NCI-H2171 (cell line): Measurements from ENCODE around the gene ZNF626.
"Not testable (repeated sequence)": the region's sequence is repeated elsewhere in the genome, so short reads cannot be mapped to it uniquely, and the experiment has no call there.

Experiments used
- DNase-seq: peaks from one replicate; lab custom pipeline; 2025; lab: John Stamatoyannopoulos, UW

ZNF626 gene

DNA sequence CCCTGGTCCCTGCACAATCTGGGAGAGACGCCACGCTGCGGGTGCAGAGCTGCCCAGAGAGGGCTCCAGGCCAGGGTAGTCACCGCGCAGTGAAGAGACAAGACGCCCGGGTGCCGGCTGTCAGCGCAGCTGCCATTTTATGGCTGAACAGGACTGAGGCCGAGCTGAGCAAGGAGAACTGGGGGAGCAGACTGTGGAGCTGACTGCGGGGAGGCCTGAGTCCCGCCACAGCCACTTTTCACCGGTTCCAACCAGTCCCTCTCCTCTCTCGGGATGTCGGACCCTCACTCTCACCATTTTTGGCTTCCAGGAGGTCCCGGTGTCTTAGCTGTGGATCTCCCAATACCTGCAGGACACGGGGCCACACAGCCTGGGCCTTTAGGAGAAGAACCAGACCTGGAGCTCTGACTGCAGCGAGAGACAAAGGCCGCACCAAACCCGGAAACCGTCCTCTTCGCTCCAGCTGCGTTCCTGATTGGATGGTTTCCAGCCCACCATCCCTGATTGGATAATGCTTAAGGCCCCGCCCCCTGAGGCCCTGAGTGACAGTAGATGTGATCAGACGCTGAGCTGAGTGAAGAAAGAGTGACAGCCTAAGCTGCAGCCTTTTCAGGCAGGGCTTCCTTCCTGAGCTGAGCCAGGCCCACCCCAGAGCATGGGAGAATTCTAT lies at the start of gene ZNF626:
Gene ZNF626, minus strand, starts transcription at position 422 of the 670 bp plus-strand sequence. Its CDS starts 125 bp downstream, at position 297.
- peak; percentile 80 for DNase-seq

DNA sequence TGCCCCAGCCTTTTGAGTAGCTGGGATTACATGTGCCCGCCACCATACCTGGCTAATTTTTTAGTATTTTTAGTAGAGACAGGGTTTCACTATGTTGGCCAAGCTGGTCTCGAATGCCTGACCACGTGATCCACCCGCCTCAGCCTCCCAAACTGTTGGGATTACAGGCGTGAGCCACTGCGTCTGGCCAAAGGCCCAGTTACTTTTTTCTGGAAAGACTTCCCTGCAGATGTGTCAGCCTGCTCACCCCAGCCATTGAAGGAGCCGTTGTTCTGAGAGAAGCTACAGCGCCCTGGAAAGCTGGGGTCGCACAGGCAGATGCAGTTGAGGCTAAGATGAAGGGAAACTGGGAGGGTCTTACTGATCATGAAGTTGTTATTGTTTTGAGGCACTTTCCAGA lies 7.9 kb upstream of the ZNF626 start:
- DNase-seq, result no peak

DNA sequence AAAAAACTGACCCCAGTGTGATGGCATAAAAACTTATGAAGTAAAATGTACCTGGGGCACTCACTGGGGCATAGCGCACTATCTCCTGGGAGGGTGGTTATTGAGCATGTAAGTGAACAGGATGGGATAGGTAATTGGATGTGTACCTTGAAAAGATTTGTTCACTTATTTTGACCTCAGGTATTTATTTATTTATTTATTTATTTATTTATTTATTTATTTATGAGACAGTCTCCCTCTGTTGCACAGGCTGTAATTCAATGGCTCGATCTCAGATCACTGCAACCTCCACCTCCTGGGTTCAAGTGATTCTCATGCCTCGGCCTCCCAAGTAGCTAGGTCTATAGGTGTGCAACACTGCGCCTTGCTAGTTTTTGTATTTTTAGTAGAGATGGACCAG lies 5.9 kb upstream of the ZNF626 start:
- no peak for DNase-seq

DNA sequence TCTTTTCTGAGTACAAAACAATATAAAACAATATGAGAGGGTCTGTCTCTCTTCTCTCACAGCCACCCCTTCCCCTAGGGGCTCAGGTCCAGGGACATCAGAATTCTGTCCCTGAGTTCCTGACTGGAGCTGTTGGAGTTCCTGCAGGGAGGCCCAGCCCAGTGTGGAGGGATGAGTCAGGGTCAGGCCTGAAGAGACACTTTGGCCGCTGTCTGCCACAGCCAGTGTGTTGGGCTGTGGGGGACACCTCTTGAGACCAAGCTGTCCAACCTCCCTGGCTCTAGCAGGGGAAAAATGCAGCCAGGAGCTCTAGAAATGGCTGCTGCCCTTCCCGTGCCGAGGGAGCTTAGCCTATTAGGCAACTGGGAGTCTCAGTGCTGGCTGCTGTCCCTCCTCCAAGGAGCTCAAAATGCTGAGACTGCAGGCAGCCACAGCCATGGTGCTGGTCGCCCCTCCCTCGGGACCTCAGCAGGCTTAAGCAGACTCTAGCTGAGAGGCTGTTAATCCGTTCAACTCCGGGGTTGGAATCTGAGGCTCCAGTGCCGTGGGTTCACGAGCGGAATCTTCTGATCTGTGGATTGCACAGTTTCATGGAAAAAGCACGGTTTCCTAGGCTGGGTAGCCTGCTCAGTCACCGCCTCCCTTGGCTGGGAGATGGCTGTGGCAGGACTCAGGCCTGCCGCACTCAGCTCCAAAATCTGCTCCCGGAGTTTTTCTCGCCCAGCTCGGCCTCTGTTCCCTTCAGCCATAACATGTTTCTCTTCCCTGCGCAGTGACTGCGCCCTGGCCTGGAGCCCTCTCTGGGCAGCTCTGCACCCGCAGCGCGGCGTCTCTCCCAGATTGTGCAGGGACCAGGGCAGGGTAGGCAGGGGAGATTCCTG lies 3.8 kb upstream of the ZNF626 start:
- no peak for DNase-seq

DNA sequence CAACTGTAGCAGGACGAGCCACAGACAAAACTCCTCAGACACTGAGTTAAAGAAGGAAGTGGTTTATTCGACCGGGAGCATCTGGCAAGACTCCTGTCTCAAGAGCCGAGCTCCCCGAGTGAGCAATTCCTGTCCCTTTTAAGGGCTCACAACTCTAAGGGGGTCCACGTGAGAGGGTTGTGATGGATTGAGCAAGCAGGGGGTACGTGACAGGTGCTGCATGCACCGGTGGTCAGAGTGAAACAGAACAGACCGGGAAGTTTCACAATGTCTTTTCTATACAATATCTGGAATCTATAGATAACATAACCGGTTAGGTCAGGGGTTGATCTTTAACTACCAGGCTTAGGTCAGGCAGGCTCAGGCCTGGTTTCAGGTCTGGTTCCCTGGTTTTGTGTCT lies 3.1 kb upstream of the ZNF626 start:
- not testable (repeated sequence) for DNase-seq

DNA sequence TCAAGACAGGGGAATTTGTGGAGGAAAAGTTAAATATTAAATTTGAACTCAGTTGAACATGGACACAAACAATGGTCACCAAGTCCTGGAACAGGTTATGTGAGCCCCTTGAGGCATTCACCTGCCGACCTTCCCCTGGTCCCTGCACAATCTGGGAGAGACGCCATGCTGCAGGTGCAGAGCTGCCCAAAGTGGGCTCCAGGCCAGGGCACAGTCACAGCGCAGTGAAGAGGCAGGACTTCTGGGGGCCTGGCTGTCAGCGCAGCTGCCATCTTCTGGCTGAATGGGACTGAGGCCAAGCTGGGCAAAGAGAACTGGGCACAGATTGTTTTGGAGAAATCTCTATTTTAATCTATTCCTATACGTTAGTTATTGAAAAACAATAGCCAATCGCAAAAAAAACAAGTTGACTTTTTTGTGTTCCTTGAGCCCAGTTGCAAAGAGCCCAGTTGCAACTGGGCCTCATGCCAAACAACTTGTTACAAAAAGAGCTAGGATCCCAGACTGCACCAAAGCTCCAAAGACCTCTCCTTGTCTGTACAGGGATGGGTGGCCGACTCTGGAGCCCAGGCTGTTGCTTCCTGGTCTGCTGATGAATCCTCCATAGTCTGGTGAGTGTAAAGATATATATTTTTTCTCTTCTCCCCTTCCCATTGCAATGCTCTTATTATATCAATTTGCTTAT lies 1.2 kb upstream of the ZNF626 start:
- DNase-seq, result no peak

DNA sequence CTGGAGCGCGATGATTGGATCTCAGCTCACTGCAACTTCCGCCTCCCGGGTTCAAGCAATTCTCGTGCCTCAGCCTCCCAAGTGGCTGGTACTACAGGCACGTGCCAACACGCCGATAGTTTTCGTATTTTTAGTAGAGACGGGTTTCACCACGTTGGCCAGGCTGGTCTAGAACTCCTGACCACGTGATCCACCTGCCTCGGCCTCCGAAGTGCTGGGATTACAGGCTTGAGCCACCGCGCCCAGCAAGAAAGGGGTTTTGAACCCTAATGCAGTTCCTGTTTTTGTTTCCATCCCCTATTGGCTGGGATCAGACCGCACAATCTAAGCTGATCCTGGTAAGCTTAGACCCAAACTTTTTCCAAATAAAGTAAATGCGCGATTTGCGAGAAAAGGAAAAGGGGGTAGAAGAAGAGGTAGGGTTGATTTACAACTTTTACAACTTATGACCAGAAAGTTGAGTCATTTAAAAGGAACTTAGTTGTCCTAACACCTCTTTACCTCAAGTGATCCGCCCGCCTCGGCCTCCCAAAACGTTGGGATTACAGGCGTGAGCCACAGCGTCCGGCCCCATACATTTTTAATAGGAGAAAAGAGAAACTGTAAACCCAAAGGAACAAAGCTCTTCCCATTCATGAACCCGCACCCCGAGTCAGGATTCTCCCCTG lies 764 bp downstream of the ZNF626 start:
- no peak for DNase-seq

DNA sequence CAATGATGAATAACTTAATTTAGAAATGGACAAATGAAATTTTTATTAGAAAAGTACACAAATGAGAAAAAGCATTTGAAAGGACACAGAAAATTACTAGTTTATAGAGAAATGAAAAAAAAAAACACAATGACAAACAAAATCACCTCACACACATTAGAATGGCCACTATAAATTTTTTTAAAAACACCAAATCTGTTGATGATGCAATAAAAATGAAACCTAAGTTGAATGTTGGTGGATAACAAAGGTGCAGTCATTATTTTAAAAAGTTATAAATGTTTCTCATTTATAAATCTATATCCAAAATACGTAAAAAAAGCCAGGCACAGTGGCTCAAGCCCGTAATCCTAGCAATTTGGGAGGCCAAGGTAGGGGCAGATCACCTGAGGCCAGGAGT lies 20.8 kb downstream of the ZNF626 start:
- DNase-seq, result no peak

DNA sequence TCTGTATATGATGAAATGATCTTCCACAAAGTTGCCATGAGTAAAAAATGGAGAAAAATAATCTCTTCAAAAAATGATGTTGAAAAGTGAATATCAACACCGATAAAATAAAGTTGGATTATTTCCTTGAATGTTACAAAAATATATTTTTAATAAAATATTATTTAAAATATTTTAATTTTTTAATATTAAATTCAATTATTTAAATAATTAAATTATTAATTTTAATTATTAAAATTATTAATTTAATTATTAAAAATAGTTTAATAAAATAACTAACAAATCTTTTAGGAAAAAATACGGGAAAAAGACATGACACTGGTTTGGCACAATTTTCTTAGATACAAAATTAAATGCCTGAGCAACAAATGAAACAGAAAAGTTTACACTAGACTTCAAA lies 21.3 kb downstream of the ZNF626 start:
- DNase-seq, result no peak

DNA sequence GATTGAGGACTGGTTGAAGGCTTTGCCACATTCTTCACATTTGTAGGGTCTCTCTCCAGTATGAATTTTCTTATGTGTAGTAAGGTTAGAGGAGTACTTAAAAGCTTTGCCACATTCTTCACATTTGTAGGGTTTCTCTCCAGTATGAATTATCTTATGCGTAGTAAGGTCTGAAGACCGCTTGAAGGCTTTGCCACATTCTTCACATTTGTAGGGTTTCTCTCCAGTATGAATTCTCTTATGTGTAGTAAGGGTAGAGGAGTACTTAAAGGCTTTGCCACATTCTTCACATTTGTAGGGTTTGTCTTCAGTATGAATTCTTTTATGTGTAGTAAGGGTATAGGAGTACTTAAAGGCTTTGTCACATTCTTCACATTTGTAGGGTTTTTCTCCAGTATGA lies 36.8 kb downstream of the ZNF626 start:
- not testable (repeated sequence) for DNase-seq

DNA sequence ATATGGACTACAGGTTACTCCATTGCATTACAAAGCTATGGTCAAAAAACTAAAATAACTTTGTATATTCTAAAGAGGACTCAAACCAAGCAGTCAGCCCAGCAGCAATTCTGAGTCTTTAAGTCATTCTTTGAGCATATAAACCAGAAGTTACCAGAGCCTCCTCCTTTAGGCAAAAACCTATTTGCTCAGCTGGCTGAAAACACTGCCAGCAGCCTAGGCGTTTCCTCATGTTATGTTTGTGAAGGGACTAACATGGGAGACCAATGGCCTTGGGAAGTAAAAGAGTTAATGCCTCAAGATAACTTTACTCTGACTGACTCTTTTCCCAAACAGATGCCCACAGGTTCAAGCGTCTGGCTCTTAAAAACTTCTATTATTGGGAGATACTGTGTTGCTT lies 45.3 kb downstream of the ZNF626 start:
- no peak for DNase-seq

DNA sequence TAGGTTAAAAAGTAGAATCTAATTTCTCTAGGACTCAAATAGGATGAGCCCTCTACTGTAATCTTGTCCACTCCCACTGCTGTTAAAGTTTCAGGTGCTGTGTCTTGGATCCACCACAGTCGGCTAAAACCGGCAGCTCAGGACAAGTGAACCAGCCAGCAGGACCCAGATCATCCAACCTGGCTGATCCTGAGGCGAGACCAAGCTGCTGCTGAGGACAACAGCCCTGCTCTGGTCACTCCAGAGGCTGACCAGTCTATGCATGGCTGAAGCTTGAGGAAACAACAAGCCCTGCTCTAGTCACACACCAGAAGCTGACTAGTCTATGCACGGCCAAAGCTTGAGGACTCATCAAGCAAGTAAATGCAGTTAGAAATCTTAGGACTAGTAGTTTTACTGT lies 46.4 kb downstream of the ZNF626 start:
- DNase-seq, result not testable (repeated sequence)

DNA sequence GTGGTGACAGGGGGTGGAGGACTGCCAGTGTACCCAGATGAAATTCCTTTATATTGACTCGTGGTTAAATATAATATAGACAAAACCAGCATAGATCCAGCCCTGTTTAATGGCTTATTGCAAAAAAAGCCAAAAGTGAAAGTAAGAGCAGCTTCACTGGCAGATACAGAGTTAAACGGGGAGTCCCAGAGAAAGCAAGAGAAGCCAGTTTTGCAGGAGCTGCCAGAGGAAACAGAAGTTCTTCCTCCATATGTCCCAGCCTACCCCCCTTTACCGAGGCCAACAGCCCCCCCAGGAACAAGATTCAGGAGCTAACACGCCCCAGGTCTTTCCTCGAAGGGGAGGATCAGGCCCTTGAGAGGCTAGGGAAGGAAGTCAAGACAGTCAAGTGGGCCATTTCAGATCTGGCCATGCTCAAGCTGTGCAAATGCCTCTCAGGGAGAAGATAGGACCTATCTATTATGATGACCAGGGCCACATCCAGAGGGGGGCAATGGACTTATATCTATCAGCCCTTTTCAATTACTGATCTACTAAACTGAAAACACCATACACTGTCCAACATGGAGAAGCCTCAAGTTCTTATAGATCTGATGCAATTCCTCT lies 48.6 kb downstream of the ZNF626 start:
- DNase-seq, result no peak

DNA sequence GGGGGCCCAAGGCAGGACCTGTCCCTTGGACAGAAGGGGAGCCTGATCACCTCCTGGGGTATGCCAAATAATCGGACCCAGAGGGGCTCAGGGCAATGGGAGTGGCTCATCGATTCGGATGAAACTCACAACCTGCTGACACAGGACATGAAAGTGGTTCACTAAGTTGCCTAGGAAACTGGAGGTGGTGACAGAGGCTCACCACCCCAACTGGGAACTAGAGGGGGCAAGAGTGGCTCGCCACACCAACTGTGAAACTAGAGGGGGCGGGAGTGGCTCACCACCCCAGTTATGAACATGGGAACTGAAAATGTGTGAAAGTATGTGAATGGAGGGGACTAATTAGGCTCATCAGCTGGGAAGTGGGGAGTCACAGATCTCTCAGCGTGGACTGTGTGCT lies 49.5 kb downstream of the ZNF626 start:
- no peak for DNase-seq

DNA sequence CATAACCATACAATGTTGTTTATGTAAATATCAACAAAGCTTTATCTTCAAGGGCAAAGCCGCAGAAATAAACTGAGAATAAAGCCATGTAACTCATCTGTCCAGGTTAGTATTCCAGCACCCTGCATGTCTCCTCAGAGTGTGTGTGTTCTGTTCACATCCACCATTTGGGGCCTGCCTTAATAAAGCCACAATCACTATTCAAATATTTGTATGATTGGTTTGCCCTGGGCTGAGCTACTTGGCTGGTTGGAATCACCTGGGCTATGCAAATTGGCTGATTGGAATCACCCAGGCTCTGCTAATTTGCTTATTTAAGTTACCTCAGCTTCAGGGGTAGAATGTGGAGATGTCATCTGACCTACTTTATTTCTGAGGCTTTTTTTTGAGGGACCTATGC lies 53.4 kb downstream of the ZNF626 start:
- no peak for DNase-seq
